KMS-11 (cell line): ENCODE results near the gene CFB.
"Not testable (repeated sequence)": the region's sequence is repeated elsewhere in the genome, so short reads cannot be mapped to it uniquely, and the experiment has no call there.

ENCODE experiments used
- H2AFZ ChIP-seq: fragments of 200-600 bp; sonication (generic); 2 replicates; pipeline ENCODE4 v1.6.1; 2016; ENCODE audit warnings: antibody characterized with exemption, mixed run types, low read depth
- H3K27ac ChIP-seq: fragments of 200-600 bp; sonication (generic); 2 replicates; pipeline ENCODE4 v1.6.1; 2016; ENCODE audit warnings: mild to moderate bottlenecking, mixed run types
- H3K27me3 ChIP-seq: fragments of 200-600 bp; sonication (generic); 2 replicates; pipeline ENCODE4 v1.6.1; 2017; ENCODE audit warnings: mild to moderate bottlenecking, low read depth, mixed run types, moderate library complexity; ENCODE audit not compliant: insufficient read depth
- H3K36me3 ChIP-seq: fragments of 200-600 bp; sonication (generic); 2 replicates; pipeline ENCODE4 v1.6.1; 2017; ENCODE audit warnings: mild to moderate bottlenecking, mixed run types; ENCODE audit not compliant: insufficient read depth
- H3K4me1 ChIP-seq: fragments of 200-600 bp; sonication (generic); 2 replicates; pipeline ENCODE4 v1.6.1; 2016; ENCODE audit warnings: mild to moderate bottlenecking, low read depth, mixed run types; ENCODE audit not compliant: poor library complexity, severe bottlenecking
- H3K4me2 ChIP-seq: fragments of 200-600 bp; sonication (generic); 2 replicates; pipeline ENCODE4 v1.7.0; 2016; ENCODE audit warnings: mild to moderate bottlenecking, mixed run types
- H3K4me3 ChIP-seq: fragments of 200-600 bp; sonication (generic); IDR thresholded peaks from 2 replicates; pipeline ENCODE4 v1.6.1; 2017; ENCODE audit warnings: low read depth, low read length, mixed read lengths; ENCODE audit not compliant: insufficient read depth
- H3K79me2 ChIP-seq: fragments of 200-600 bp; sonication (generic); 2 replicates; pipeline ENCODE4 v1.6.1; 2016; ENCODE audit warnings: low read depth, mixed run types; ENCODE audit not compliant: insufficient read depth
- H3K9ac ChIP-seq: fragments of 200-600 bp; sonication (generic); 2 replicates; pipeline ENCODE4 v1.6.1; 2016; ENCODE audit warnings: mild to moderate bottlenecking, mixed run types
- H4K20me1 ChIP-seq: fragments of 200-600 bp; sonication (generic); 2 replicates; pipeline ENCODE4 v1.6.1; 2016; ENCODE audit warnings: mild to moderate bottlenecking, mixed run types; ENCODE audit not compliant: insufficient read depth
- TF ChIP-seq, protein P1 (sequence below): fragments of 200-600 bp; sonication (generic); conservative IDR thresholded peaks from 2 replicates; pipeline ENCODE4 v1.6.1; 2017; ENCODE audit warnings: low read depth, mild to moderate bottlenecking, antibody characterized with exemption, low read length, moderate library complexity, mixed read lengths

The CFB gene

DNA sequence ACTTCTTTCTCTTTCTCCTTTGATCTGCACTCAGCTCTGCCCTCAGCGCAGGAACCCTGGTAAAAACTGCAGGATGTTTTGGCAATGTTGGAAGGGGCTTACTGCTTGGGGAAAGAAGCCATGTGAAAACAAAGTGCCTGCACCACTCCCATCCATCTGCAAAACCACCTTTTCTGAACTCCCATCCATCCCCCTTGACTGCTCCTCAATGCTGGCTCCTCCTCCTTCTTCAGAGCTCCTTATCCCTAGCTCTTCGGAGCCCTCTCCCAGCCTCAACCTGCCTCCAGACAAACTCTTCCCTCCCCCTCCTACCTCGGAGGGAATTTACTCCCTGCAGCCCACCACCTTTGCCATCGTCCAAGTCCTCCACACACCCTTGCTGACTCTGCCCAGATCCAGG is 39.8 kb upstream of the CFB start:
- no peaks in the 10 kb centered on the region; the same call in 1 of the 2 replicates for H3K27me3 ChIP-seq
- H3K4me2 ChIP-seq: no peak overlapping the region
- TF ChIP-seq, protein P1, sequence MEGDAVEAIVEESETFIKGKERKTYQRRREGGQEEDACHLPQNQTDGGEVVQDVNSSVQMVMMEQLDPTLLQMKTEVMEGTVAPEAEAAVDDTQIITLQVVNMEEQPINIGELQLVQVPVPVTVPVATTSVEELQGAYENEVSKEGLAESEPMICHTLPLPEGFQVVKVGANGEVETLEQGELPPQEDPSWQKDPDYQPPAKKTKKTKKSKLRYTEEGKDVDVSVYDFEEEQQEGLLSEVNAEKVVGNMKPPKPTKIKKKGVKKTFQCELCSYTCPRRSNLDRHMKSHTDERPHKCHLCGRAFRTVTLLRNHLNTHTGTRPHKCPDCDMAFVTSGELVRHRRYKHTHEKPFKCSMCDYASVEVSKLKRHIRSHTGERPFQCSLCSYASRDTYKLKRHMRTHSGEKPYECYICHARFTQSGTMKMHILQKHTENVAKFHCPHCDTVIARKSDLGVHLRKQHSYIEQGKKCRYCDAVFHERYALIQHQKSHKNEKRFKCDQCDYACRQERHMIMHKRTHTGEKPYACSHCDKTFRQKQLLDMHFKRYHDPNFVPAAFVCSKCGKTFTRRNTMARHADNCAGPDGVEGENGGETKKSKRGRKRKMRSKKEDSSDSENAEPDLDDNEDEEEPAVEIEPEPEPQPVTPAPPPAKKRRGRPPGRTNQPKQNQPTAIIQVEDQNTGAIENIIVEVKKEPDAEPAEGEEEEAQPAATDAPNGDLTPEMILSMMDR: no peak
- no peak overlapping the region for H3K27ac ChIP-seq
- no peaks in the 10 kb centered on the region for H3K79me2 ChIP-seq
- peaks cover 23% of the 10 kb centered on the region for H3K4me1 ChIP-seq
- H4K20me1 ChIP-seq: no peaks in the 10 kb centered on the region
- no peak overlapping the region for H3K9ac ChIP-seq
- H2AFZ ChIP-seq: no peak overlapping the region
- no peaks in the 10 kb centered on the region for H3K36me3 ChIP-seq
- no peak overlapping the region for H3K4me3 ChIP-seq

DNA sequence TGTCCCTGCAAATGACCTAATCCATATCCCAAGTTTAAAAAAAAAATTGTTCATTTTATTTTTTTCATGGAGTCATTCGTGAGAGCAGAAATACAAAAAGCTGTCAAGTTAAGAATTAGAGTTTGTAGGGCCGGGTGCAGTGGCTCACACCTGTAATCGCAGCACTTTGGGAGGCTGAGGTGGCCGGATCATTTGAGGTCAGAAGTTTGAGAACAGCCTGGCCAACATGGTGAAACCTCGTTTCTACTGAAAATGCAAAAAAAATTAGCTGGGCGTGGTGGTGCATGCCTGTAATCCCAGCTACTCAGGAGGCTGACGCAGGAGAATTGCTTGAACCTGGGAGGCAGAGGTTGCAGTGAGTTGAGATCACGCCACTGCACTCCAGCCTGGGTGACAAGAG is 39.2 kb upstream of the CFB start:
- H3K9ac ChIP-seq, H3K4me2 ChIP-seq, H3K27ac ChIP-seq, H4K20me1 ChIP-seq, H3K79me2 ChIP-seq, H3K36me3 ChIP-seq, H2AFZ ChIP-seq, H3K27me3 ChIP-seq, H3K4me3 ChIP-seq: not testable (repeated sequence)
- H3K4me1 ChIP-seq: peaks cover 21% of the 10 kb centered on the region

DNA sequence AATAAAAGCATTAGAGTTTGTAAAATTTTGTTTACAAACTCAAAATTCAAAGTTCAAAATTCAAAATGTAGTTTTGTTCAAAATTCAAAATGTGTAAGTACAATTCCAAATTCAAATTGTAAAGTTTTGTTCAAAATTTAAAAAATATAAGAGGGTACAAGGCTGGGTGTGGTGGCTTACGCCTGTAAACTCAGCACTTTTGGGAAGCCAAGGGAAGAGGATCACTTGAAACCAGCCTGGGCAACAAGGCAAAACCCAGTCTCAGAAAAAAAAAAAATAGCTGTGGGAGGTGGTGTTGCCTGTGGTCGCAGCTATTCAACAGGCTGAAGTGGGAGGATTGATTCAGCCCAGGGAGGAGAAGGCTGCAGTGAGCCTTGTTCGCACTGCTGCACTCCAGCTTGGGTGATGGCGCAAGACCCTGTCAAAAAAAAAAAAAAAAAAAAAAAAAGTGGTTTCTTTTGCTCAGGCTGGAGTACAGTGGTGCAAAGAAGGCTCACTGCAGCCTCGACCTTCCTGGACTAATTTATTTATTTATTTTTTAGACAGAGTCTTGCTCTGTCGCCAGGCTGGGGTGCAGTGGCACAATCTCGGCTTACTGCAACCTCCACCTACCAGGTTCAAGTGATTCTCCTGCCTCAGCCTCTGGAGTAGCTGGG is 38.6 kb upstream of the CFB start:
- Histone ChIP-seq H3K4me3 (no peak overlapping the region), H3K4me1 (peaks cover 21% of the 10 kb centered on the region), H3K9ac (no peak overlapping the region), H3K27me3 (no peaks in the 10 kb centered on the region; the same call in 1 of the 2 replicates), H3K27ac (no peak overlapping the region), H2AFZ (no peak overlapping the region), H3K36me3 (no peaks in the 10 kb centered on the region), H4K20me1 (no peaks in the 10 kb centered on the region), H3K79me2 (no peaks in the 10 kb centered on the region), H3K4me2 (no peak overlapping the region)
- TF ChIP-seq, protein P1: no peak

DNA sequence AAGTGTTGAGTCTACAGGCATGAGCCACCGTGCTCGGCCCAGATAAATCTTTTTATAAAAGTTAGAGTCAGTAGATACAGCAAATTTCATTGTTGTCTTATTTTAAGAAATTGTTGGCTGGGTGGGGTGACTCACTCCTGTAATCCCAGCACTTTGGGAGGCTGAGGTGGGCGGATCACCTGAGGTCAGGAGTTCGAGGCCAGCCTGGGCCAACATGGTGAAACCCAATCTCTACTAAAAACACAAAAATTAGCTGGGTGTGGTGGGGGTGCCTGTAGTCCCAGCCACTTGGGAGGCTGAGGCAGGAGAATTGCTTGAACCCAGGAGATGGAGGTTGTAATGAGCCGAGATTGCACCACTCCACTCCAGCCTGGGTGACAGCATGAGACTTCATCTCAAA is 37.6 kb upstream of the CFB start:
- not testable (repeated sequence) for H3K79me2 ChIP-seq, H3K9ac ChIP-seq, H4K20me1 ChIP-seq, H3K27ac ChIP-seq, H2AFZ ChIP-seq, H3K4me3 ChIP-seq, H3K27me3 ChIP-seq, H3K4me2 ChIP-seq, H3K36me3 ChIP-seq
- H3K4me1 ChIP-seq: peaks cover 12% of the 10 kb centered on the region

DNA sequence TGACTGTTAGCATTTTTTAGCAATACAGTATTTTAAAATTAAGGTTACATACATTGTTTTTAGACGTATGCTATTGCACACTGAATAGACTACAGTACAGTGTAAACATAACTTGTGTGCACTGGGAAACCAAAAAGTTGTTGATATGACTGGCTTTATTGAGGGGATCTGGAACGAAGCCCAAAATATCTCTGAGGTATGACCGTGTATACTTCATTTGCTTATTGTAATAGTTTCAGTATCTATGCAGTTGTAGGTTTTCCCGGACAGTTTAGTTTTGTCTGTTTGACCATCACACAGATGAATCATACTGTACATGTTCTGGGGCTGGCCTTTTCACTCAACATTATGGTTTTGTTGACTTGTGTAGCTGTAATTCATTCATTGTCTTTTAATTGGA is 37.1 kb upstream of the CFB start:
- peaks cover 11% of the 10 kb centered on the region for H3K4me1 ChIP-seq
- H3K9ac ChIP-seq: no peak overlapping the region
- H3K4me3 ChIP-seq: no peak overlapping the region
- no peak overlapping the region for H2AFZ ChIP-seq
- H3K4me2 ChIP-seq: no peak overlapping the region
- H3K79me2 ChIP-seq: no peaks in the 10 kb centered on the region
- TF ChIP-seq, protein P1: no peak
- no peaks in the 10 kb centered on the region; the same call in 1 of the 2 replicates for H3K27me3 ChIP-seq
- H3K36me3 ChIP-seq: no peaks in the 10 kb centered on the region
- H4K20me1 ChIP-seq: no peaks in the 10 kb centered on the region
- H3K27ac ChIP-seq: no peak overlapping the region

DNA sequence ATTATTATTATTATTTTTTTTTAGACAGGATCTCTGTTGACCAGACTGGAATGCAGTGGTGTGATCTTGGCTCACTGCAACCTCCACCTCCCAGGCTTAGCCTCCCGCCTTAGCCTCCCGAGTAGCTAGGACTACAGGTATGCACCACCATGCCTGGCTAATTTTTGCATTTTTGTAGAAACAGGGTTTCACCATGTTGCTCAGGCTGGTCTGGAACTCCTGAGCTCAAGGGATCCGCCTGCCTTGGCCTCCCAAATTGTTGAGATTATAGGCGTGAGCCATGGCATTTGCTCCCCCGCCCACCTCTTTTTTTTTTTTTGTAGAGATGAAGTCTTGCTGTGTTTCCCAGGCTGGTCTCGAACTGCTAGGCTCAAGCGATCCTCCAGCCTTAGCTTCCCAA is 36.6 kb upstream of the CFB start:
- H3K4me2 ChIP-seq, H3K4me3 ChIP-seq, H3K9ac ChIP-seq, H3K27ac ChIP-seq, H2AFZ ChIP-seq, H3K79me2 ChIP-seq, H3K27me3 ChIP-seq, H3K36me3 ChIP-seq, H4K20me1 ChIP-seq: not testable (repeated sequence)
- H3K4me1 ChIP-seq: peaks cover 11% of the 10 kb centered on the region
